A673 (cell line): ENCODE data around the gene PAGE3. TPM values are rescaled to one million over a fixed set of nuclear protein-coding genes. Genes with fewer than 3 reads are reported as not detected.

ENCODE experiments used
- BruUV-seq: library from RNA; stranded (reverse); fragments of 400-500 nt; replicated peaks from 2 replicates; lab custom pipeline; 2021; lab: Mats Ljungman, UMichigan
- CTCF ChIA-PET: fragments of 300-600 bp; sonication (Branson Sonifier 250); formaldehyde crosslinking; loops from one replicate; lab custom pipeline; 2022; ENCODE audit warnings: antibody characterized with exemption; lab: Charles Lee
- POLR2A ChIA-PET: fragments of 300-600 bp; sonication (Branson Sonifier 250); formaldehyde crosslinking; loops from one replicate; lab custom pipeline; 2022; ENCODE audit warnings: antibody characterized with exemption; ENCODE audit not compliant: low non-redundant PET; lab: Charles Lee
- DNase-seq: peaks from one replicate; pipeline ENCODE4 v3.0.0-alpha.2; 2015; ENCODE audit warnings: low spot score
- H3K27ac ChIP-seq: fragments of 200-600 bp; sonication (generic); 2 replicates; pipeline ENCODE4 v1.5.1; 2016; ENCODE audit warnings: mixed run types, low read depth, mild to moderate bottlenecking, mixed read lengths, antibody characterized with exemption, low read length; ENCODE audit not compliant: poor library complexity, severe bottlenecking
- H3K27me3 ChIP-seq: fragments of 200-600 bp; sonication (generic); replicated peaks from 2 replicates; pipeline ENCODE4 v1.6.1; 2017; ENCODE audit warnings: mixed run types, low read depth, mild to moderate bottlenecking, mixed read lengths, antibody characterized with exemption, low read length; ENCODE audit not compliant: insufficient read depth, poor library complexity
- H3K36me3 ChIP-seq: fragments of 200-600 bp; sonication (generic); 2 replicates; pipeline ENCODE4 v1.6.1; 2016; ENCODE audit warnings: mixed run types, mild to moderate bottlenecking, mixed read lengths, antibody characterized with exemption, low read length; ENCODE audit not compliant: insufficient read depth, poor library complexity, severe bottlenecking
- H3K4me1 ChIP-seq: fragments of 200-600 bp; sonication (generic); 2 replicates; pipeline ENCODE4 v1.6.1; 2017; ENCODE audit warnings: mixed run types, mild to moderate bottlenecking, mixed read lengths, antibody characterized with exemption, low read length; ENCODE audit not compliant: insufficient read depth, poor library complexity, severe bottlenecking
- H3K4me3 ChIP-seq: fragments of 200-600 bp; sonication (generic); 2 replicates; pipeline ENCODE4 v1.5.1; 2016; ENCODE audit warnings: low read depth, mixed run types, mild to moderate bottlenecking, mixed read lengths, low read length; ENCODE audit not compliant: poor library complexity, severe bottlenecking
- H3K9me3 ChIP-seq: fragments of 200-600 bp; sonication (generic); 2 replicates; pipeline ENCODE4 v1.6.1; 2016; ENCODE audit warnings: mixed run types, low read depth, mild to moderate bottlenecking, mixed read lengths, antibody characterized with exemption, low read length; ENCODE audit not compliant: poor library complexity, severe bottlenecking
- EZH2 ChIP-seq: fragments of 200-600 bp; sonication (generic); IDR thresholded peaks from 2 replicates; pipeline ENCODE4 v1.6.1; 2017; ENCODE audit warnings: borderline replicate concordance, low read depth, mild to moderate bottlenecking, mixed read lengths, antibody characterized with exemption, low read length; ENCODE audit not compliant: poor library complexity, severe bottlenecking
- intact Hi-C: fragments of 100-400 bp; cut with micrococcal nuclease; formaldehyde crosslinking; loops from one replicate; pipeline ENCODE4 v1.10.0; 2022; ENCODE audit not compliant: unreplicated experiment
- total RNA-seq: library from RNA; stranded (reverse); gene quantifications from 2 replicates; pipeline ENCODE4 v1.2.3, GENCODE V29; 2021
- TF ChIP-seq, protein P1 (sequence below): fragments of 300-800, 200-600 bp; sonication (generic); conservative IDR thresholded peaks from 2 replicates; pipeline ENCODE4 v1.5.1; 2017; ENCODE audit warnings: low read depth, mild to moderate bottlenecking, antibody characterized with exemption, low read length, moderate library complexity, mixed read lengths

The PAGE3 gene
- total RNA-seq, 1 experiment from 2014 or later = not detected

DNA sequence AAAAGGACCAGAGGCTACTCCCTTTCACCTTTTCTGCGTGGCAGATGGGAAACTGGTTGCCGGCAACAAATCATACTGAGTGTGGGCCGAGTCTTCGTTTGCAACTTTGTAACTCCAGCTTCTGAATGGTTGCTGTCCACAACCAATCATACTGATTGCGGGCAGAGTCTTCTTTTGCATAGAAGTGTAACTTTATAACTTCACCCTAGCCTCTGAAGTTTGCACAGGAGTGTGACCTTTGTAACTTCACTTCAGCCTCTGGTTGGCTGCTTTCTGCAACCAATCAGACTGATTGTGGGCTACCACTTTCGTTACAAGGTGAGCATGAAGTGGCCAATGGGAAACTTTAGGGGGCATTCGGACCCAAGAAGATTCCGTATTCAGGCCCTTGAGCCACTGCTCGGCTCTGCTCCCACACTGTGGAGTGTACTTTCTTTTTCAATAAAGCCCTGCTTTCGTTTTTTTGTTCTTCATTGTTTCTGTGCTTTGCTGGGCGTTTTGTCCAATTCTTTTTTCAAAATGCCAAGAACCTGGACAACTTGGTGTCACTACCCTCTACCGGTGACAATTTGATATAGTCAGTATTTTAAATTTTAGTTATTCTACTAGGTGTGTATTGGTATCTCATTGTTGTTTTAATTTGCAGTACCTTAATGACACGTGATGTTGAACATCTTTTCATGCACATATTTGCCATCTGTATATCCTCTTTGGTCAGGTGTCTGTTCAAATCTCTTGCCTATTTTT, 53.6 kb downstream of the PAGE3 start:
- no TSS peak for BruUV-seq
- H3K4me3 ChIP-seq = no peak overlapping the region
- DNase-seq = no peak

More for the DNA sequence above, 53.6 kb downstream of the PAGE3 start:
- Histone ChIP-seq H3K36me3 (no peaks in the 10 kb centered on the region), H3K9me3 (no peaks in the 10 kb centered on the region), H3K4me1 (no peaks in the 10 kb centered on the region), H3K27ac (no peak overlapping the region), H3K27me3 (no peaks in the 10 kb centered on the region)
- intact Hi-C loops = no loop called here
- ChIA-PET CTCF (no interaction called here), POLR2A (no interaction called here)
- TF ChIP-seq, protein P1, sequence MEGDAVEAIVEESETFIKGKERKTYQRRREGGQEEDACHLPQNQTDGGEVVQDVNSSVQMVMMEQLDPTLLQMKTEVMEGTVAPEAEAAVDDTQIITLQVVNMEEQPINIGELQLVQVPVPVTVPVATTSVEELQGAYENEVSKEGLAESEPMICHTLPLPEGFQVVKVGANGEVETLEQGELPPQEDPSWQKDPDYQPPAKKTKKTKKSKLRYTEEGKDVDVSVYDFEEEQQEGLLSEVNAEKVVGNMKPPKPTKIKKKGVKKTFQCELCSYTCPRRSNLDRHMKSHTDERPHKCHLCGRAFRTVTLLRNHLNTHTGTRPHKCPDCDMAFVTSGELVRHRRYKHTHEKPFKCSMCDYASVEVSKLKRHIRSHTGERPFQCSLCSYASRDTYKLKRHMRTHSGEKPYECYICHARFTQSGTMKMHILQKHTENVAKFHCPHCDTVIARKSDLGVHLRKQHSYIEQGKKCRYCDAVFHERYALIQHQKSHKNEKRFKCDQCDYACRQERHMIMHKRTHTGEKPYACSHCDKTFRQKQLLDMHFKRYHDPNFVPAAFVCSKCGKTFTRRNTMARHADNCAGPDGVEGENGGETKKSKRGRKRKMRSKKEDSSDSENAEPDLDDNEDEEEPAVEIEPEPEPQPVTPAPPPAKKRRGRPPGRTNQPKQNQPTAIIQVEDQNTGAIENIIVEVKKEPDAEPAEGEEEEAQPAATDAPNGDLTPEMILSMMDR = no peak
- TF ChIP-seq EZH2 = no peak

Other genes starting within 250 kb of the PAGE3 start
- not detected in 2 replicates for gene ALAS2, start 233.9 kb downstream of the PAGE3 start, total RNA-seq
- not detected in 2 replicates for gene PAGE2B, start 189.9 kb downstream of the PAGE3 start, total RNA-seq
- gene PAGE2, start 175.9 kb downstream of the PAGE3 start, total RNA-seq = not detected in 2 replicates
- not detected in 2 replicates for gene PAGE5, start 44.6 kb downstream of the PAGE3 start, total RNA-seq
- 8.6 and 9.8 TPM in 2 replicates for gene MAGEH1, start 187.2 kb upstream of the PAGE3 start, total RNA-seq
- gene USP51, start 224.9 kb upstream of the PAGE3 start, total RNA-seq = 0.96 and 1.4 TPM in 2 replicates